NCI-H1105 (cell line): ENCODE data around the gene NUBPL.
"Not testable (repeated sequence)": the region's sequence is repeated elsewhere in the genome, so short reads cannot be mapped to it uniquely, and the experiment has no call there.

Experiments
- DNase-seq: peaks from one replicate; lab custom pipeline; 2025; lab: John Stamatoyannopoulos, UW

NUBPL gene

GRCh38 chr14:31813724-31814490 lies 252.7 kb downstream of the NUBPL start:
- not testable (repeated sequence) for DNase-seq

DNA sequence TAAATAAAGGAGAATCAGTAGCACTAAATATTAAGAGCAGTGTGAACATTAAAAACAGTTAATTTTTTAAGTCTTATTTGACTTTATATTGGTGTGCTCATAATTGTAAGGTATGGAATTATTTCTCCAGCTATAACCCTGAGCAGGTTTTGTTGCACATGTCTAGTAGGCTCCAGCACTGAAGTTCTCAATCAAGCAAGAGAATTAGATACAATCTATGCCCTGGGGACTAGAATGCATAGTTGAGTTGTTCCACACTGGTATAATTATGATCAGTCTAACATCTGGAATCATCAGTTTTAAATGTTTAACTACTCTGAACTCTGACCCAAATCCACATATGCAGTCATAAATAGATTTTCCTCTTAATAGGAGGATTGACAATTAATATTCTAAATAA lies 258.1 kb downstream of the NUBPL start:
- DNase-seq: no peak

- DNase-seq: no peak
These were observed 264.3 kb downstream of the NUBPL start for GRCh38 chr14:31825459-31825858.

DNA sequence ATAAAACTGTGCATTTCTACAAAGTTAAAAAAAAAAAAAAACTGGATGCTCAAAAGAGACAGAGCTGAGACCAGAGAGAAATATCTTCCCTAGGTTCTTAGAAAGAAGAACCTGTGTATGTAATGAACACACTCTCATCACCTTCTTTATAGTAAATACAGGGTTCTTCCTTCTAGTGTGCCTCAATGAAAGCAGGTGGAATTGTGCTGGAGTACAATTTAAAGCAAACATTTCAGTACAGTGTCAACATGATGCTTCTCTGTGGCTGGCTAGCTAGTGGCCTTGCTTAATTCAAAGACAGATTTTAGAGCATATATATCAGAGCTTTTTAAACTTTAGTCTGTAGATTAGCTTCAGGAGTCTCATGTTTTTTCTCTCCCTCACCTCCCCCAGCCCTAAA lies 266.1 kb downstream of the NUBPL start:
- DNase-seq: no peak

GRCh38 chr14:31828946-31829868 lies 268.0 kb downstream of the NUBPL start:
- DNase-seq: no peak

GRCh38 chr14:31834616-31835015 lies 273.4 kb downstream of the NUBPL start:
- peak; percentile 32 for DNase-seq

DNA sequence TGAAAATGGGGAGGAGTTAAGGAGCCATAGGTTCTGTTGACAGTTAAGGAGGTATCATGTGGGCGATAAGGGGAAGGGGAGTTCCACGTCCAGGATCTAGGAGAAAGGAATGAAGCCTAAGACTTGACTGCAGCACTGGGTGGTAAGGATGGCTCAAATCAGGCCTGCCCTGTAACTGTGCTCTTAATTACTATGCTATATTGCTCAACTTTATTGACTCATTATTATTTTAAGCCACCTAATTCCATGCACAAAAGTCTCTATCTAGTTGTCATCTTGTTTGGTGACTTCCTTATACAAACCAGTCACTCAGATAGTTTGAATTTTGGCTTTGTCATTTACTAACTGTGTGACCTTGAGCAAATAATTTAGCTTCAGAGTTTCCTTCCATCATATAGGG lies 273.8 kb downstream of the NUBPL start:
- no peak for DNase-seq

GRCh38 chr14:31837031-31837430 lies 275.8 kb downstream of the NUBPL start:
- no peak for DNase-seq

DNA sequence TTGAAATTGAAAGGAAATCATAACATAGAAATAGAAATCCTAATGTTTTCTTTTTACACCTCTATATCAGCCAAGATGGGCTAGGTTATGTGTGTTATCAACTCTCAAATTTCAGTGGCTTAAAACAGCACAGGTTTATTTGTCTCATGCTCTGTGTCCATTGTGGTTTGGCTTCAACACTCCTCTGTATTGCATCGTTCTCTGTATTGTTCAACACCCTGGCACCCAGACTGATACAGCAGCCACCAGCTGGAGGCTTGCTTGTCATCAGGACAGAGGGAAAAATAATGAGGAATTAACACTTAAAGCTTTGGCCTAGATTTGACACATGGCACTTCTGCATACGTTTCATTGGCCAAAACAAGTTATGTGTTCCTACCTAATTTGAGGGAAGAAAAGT lies 281.7 kb downstream of the NUBPL start:
- DNase-seq: no peak

DNA sequence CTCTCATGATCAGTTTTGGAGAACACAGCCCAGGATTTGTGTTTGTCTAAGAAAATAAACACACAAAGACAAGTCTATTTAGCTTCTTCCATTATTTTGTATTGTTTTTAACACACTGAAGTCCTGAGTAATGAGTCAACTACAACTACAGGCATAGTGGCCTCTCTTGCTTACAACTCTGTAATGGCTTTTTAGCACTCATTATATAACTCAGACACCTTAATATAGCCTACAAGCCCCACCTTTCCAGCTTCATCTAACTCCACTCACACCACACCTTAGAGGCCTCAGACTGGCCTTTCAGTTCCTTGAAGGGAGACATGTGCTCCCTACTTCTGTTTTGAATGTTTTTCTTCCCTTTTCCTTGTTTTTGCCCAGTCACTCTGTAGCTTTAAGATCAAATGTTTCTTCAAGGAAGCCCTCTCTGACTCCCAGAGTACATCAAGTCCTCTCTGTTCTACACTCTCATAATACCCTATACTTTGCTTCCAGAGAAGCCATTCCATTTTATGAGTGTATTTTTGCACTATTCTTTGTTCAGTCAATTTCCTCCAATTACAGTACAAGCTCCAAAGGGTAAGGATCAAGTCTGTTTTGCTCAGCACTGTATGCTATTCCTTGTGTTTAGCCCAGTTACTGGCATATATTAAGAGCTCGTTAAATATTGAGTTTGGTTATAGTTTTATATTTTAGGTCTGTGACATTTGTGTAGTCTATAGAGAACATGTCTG lies 282.3 kb downstream of the NUBPL start:
- DNase-seq: no peak

DNA sequence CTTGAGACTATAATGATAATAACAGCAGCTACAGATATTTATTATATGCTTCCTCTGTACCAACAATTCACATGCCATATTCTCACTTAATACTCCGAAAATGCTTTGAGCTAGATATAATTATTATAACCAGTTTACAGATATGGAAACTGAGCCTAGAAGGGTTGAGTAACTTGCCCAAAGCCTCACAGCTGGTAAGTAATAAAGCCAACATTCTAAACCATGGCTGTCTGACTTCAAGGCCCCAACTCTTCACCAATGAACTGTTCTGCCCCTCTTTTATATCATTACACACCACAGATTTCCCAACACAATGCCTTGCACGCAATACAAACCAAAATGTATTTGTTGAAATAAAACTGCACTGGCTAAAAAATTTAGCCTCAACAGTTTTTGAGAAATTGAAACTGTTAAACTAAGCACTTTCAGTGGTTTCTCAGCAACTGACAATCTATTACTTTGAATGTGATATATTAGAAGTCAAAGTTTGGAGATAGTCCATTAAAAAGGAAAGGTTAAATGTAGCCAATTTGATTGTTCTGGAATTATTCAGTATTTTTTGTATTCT lies 293.4 kb downstream of the NUBPL start:
- no peak for DNase-seq

DNA sequence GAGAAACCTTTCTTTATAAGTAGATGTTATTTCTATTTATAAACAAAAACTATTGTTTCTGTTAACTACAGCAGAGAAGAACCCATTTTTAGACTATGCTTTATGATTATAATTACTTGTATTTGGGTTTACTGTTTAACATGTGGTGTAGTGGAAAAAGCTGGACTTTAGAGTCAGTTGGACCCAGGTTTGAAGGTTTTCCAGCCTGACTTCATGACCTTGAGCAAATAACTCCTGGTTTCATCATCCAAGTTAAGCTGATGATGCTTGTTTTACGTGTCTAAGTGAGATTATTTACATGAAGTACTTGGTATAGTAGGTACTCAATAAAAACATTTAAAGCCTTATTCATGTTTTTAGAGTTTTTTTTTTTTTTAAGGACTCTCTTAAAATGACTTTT lies 294.1 kb downstream of the NUBPL start:
- DNase-seq: no peak

- DNase-seq: not testable (repeated sequence)
These were observed 294.8 kb downstream of the NUBPL start for GRCh38 chr14:31856003-31856402.

DNA sequence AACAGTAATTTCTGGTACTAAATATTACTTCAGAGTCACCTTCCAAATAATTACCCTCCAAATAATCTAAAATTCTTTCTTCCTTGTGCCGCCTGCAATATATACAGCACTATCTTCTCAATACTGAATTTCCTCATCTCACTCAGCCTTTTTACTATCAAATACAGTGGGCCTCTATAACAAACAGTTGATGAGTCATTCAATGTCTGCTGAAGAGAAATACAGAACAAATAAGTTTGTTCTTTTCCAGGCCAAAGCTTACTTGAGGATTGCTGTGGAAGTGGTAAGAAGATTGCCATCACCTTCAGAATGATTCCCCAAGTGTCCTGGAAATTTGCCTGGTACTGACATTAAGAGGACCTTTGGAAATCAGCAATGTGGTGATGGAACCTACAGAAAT lies 297.7 kb downstream of the NUBPL start:
- DNase-seq: no peak

GRCh38 chr14:31864937-31865855 lies 304.0 kb downstream of the NUBPL start:
- no peak for DNase-seq

- DNase-seq: no peak
These were observed 306.4 kb downstream of the NUBPL start for GRCh38 chr14:31867570-31867969.

DNA sequence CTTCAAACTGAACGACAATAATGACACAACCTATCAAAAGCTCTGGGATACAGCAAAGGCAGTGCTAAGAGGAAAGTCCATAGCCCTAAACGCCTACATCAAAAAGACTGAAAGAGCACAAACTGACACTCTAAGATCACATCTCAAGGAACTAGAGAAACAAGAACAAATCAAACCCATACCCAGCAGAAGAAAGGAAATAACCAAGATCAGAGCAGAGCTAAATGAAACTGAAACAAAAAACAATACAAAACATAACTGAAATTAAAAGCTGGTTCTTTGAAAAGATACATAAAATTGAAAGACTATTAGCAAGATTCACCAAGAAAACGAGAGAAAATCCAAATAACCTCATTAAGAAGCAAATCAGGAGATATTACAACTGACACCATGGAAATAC lies 306.9 kb downstream of the NUBPL start:
- not testable (repeated sequence) for DNase-seq

DNA sequence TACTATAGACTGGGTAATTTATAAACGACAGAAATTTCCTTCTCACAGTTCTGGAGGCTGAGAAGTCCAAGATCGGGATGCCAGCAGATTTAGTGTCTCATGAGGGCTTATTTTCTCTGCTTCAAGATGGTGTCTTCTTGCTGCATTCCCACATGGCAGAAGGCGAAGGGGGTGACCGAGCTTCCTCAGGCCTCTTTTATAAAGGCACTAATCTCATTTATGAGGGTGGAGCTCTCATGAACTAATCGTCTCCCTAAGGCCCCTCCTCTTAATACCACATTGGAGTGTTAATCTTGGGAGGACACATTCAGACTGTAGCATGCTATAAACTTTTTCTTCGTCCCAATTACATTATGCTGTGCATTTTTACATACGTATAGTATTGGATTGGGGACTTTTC lies 315.5 kb downstream of the NUBPL start:
- DNase-seq: no peak

GRCh38 chr14:31877255-31877798 lies 316.1 kb downstream of the NUBPL start:
- DNase-seq: no peak

GRCh38 chr14:31879661-31880348 lies 318.6 kb downstream of the NUBPL start:
- no peak for DNase-seq
